NCI-H1436 (cell line): ENCODE data around the gene DNAH8.

ENCODE experiments used
- DNase-seq: peaks from one replicate; lab custom pipeline; 2025; lab: John Stamatoyannopoulos, UW

Gene DNAH8

GRCh38 chr6:38749473-38749872 lies 34.4 kb downstream of the DNAH8 start:
- DNase-seq: no peak

GRCh38 chr6:38750968-38751615 lies 36.0 kb downstream of the DNAH8 start:
- no peak for DNase-seq

GRCh38 chr6:38753707-38754106 lies 38.6 kb downstream of the DNAH8 start:
- DNase-seq: no peak

GRCh38 chr6:38755207-38755606 lies 40.1 kb downstream of the DNAH8 start:
- DNase-seq: no peak

- no peak for DNase-seq
These were observed 40.8 kb downstream of the DNAH8 start for GRCh38 chr6:38755874-38756273.

- DNase-seq: no peak
These were observed 45.0 kb downstream of the DNAH8 start for GRCh38 chr6:38760097-38760496.

GRCh38 chr6:38762848-38763247 lies 47.7 kb downstream of the DNAH8 start:
- DNase-seq: no peak

GRCh38 chr6:38767560-38767959 lies 52.4 kb downstream of the DNAH8 start:
- DNase-seq: no peak

- no peak for DNase-seq
These were observed 58.2 kb downstream of the DNAH8 start for GRCh38 chr6:38773338-38773737.

- no peak for DNase-seq
These were observed 60.0 kb downstream of the DNAH8 start for GRCh38 chr6:38774929-38775707.

- no peak for DNase-seq
These were observed 60.8 kb downstream of the DNAH8 start for GRCh38 chr6:38775870-38776269.

- DNase-seq: no peak
These were observed 61.4 kb downstream of the DNAH8 start for GRCh38 chr6:38776515-38776914.

GRCh38 chr6:38779310-38780062 lies 64.4 kb downstream of the DNAH8 start:
- DNase-seq: no peak

GRCh38 chr6:38782616-38783015 lies 67.5 kb downstream of the DNAH8 start:
- DNase-seq: no peak

GRCh38 chr6:38783443-38784228 lies 68.5 kb downstream of the DNAH8 start:
- DNase-seq: no peak

GRCh38 chr6:38784506-38785235 lies 69.6 kb downstream of the DNAH8 start:
- no peak for DNase-seq

- no peak for DNase-seq
These were observed 71.4 kb downstream of the DNAH8 start for GRCh38 chr6:38786486-38786885.

- no peak for DNase-seq
These were observed 74.1 kb downstream of the DNAH8 start for GRCh38 chr6:38789256-38789655.

GRCh38 chr6:38792356-38792755 lies 77.2 kb downstream of the DNAH8 start:
- DNase-seq: no peak

- no peak for DNase-seq
These were observed 79.6 kb downstream of the DNAH8 start for GRCh38 chr6:38794682-38795081.

- no peak for DNase-seq
These were observed 80.9 kb downstream of the DNAH8 start for GRCh38 chr6:38796006-38796405.
